SK-N-SH (cell line): ENCODE results near the gene PLXNB1.

Experiments used
- CHD2 ChIP-seq: fragments of 150-350 bp; IDR thresholded peaks from 2 replicates; pipeline ENCODE4 v1.6.1; 2018; ENCODE audit warnings: low read length; ENCODE audit not compliant: partially characterized antibody
- EP300 ChIP-seq, 2 experiments: IDR thresholded peaks; 2 replicates each; pipeline versions ENCODE4 v1.4.0 to v1.6.1; 2012; ENCODE audit warnings: borderline replicate concordance in 1 of 2, low read depth in 1 of 2, low read length in 1 of 2
- FOSL2 ChIP-seq: IDR thresholded peaks from 2 replicates; pipeline ENCODE4 v1.4.0; 2012; ENCODE audit warnings: low read depth, mild to moderate bottlenecking, moderate library complexity, borderline replicate concordance
- GABPA ChIP-seq: IDR thresholded peaks from 2 replicates; pipeline ENCODE4 v1.4.0; 2012; ENCODE audit warnings: low read depth, mild to moderate bottlenecking
- JUND ChIP-seq: IDR thresholded peaks from 2 replicates; pipeline ENCODE4 v1.4.0; 2012
- RAD21 ChIP-seq: IDR thresholded peaks from 2 replicates; pipeline ENCODE4 v1.6.1; 2012; ENCODE audit warnings: mild to moderate bottlenecking, low read length
- RFX5 ChIP-seq: IDR thresholded peaks from 2 replicates; pipeline ENCODE4 v1.6.1; 2012; ENCODE audit warnings: mild to moderate bottlenecking, improper control_type of control experiment, low read length
- TCF12 ChIP-seq: IDR thresholded peaks from 2 replicates; pipeline ENCODE4 v1.4.0; 2012
- TF ChIP-seq, protein P1 (sequence below): fragments of 200-600 bp; sonication (generic); IDR thresholded peaks from 2 replicates; pipeline ENCODE4 v1.6.1; 2017; ENCODE audit warnings: antibody characterized with exemption, mild to moderate bottlenecking, moderate library complexity
- TF ChIP-seq, protein P2 (sequence below): IDR thresholded peaks from 2 replicates; pipeline ENCODE4 v1.4.0; 2012; ENCODE audit warnings: low read depth, borderline replicate concordance
- TF ChIP-seq, protein P3 (sequence below): fragments of 150-350 bp; IDR thresholded peaks from 2 replicates; pipeline ENCODE4 v1.6.1; 2017; ENCODE audit warnings: antibody characterized with exemption, low read length, low read depth, borderline replicate concordance
- TF ChIP-seq, protein P4 (sequence below): IDR thresholded peaks from 2 replicates; pipeline ENCODE4 v1.6.1; 2012; ENCODE audit warnings: mild to moderate bottlenecking, low read depth, low read length, moderate library complexity

DNA sequence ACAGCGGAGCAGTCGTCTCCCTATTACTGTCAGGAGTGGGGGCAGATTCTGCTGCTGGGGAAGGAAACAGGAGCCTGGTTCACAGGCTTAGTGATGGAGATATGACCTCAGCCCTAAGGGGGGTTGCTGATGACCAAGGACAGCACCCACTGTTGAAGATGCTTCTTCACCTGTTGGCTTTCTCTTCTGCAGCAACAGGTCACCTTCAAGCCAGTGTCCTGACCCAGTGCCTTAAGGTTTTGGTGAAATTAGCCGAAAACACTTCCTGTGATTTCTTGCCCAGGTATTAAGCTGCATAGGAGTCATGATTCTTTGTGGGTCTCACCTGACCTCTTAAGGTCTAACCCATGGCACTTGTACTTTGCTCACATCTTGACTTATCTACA lies 30.6 kb upstream of the PLXNB1 start:
- TF ChIP-seq JUND: no peak
- no peak for TF ChIP-seq TCF12
- TF ChIP-seq CHD2: no peak
- TF ChIP-seq FOSL2: no peak
- no peak for TF ChIP-seq EP300 (IDR thresholded peaks at IDR 0.05; ENCODE audit: borderline replicate concordance in 1 of 2, low read depth in 1 of 2, low read length in 1 of 2)
- TF ChIP-seq, protein P1, sequence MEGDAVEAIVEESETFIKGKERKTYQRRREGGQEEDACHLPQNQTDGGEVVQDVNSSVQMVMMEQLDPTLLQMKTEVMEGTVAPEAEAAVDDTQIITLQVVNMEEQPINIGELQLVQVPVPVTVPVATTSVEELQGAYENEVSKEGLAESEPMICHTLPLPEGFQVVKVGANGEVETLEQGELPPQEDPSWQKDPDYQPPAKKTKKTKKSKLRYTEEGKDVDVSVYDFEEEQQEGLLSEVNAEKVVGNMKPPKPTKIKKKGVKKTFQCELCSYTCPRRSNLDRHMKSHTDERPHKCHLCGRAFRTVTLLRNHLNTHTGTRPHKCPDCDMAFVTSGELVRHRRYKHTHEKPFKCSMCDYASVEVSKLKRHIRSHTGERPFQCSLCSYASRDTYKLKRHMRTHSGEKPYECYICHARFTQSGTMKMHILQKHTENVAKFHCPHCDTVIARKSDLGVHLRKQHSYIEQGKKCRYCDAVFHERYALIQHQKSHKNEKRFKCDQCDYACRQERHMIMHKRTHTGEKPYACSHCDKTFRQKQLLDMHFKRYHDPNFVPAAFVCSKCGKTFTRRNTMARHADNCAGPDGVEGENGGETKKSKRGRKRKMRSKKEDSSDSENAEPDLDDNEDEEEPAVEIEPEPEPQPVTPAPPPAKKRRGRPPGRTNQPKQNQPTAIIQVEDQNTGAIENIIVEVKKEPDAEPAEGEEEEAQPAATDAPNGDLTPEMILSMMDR: no peak
- TF ChIP-seq, protein P2, sequence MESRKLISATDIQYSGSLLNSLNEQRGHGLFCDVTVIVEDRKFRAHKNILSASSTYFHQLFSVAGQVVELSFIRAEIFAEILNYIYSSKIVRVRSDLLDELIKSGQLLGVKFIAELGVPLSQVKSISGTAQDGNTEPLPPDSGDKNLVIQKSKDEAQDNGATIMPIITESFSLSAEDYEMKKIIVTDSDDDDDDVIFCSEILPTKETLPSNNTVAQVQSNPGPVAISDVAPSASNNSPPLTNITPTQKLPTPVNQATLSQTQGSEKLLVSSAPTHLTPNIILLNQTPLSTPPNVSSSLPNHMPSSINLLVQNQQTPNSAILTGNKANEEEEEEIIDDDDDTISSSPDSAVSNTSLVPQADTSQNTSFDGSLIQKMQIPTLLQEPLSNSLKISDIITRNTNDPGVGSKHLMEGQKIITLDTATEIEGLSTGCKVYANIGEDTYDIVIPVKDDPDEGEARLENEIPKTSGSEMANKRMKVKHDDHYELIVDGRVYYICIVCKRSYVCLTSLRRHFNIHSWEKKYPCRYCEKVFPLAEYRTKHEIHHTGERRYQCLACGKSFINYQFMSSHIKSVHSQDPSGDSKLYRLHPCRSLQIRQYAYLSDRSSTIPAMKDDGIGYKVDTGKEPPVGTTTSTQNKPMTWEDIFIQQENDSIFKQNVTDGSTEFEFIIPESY: no peak
- TF ChIP-seq RAD21: no peak
- no peak for TF ChIP-seq RFX5
- TF ChIP-seq, protein P3, sequence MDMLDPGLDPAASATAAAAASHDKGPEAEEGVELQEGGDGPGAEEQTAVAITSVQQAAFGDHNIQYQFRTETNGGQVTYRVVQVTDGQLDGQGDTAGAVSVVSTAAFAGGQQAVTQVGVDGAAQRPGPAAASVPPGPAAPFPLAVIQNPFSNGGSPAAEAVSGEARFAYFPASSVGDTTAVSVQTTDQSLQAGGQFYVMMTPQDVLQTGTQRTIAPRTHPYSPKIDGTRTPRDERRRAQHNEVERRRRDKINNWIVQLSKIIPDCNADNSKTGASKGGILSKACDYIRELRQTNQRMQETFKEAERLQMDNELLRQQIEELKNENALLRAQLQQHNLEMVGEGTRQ: no peak
- TF ChIP-seq GABPA: no peak
- TF ChIP-seq, protein P4, sequence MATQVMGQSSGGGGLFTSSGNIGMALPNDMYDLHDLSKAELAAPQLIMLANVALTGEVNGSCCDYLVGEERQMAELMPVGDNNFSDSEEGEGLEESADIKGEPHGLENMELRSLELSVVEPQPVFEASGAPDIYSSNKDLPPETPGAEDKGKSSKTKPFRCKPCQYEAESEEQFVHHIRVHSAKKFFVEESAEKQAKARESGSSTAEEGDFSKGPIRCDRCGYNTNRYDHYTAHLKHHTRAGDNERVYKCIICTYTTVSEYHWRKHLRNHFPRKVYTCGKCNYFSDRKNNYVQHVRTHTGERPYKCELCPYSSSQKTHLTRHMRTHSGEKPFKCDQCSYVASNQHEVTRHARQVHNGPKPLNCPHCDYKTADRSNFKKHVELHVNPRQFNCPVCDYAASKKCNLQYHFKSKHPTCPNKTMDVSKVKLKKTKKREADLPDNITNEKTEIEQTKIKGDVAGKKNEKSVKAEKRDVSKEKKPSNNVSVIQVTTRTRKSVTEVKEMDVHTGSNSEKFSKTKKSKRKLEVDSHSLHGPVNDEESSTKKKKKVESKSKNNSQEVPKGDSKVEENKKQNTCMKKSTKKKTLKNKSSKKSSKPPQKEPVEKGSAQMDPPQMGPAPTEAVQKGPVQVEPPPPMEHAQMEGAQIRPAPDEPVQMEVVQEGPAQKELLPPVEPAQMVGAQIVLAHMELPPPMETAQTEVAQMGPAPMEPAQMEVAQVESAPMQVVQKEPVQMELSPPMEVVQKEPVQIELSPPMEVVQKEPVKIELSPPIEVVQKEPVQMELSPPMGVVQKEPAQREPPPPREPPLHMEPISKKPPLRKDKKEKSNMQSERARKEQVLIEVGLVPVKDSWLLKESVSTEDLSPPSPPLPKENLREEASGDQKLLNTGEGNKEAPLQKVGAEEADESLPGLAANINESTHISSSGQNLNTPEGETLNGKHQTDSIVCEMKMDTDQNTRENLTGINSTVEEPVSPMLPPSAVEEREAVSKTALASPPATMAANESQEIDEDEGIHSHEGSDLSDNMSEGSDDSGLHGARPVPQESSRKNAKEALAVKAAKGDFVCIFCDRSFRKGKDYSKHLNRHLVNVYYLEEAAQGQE: no peak
